Activated CD4-positive, alpha-beta T cell treated with anti-CD3 and anti-CD28 coated beads, Interleukin-2, amount 10 ng/mL, durations not matched to agents 7 days and 5 days (primary cell): ENCODE measurements around the gene KRT16. TPM values are rescaled to one million over a fixed set of nuclear protein-coding genes. Genes with fewer than 3 reads are reported as not detected.
"Not testable (repeated sequence)": the region's sequence is repeated elsewhere in the genome, so short reads cannot be mapped to it uniquely, and the experiment has no call there.

Experiments used
- CTCF ChIA-PET: fragments of 350-600 bp; sonication (Branson Sonifier 250); formaldehyde crosslinking; loops from one replicate; lab custom pipeline; 2021; ENCODE audit warnings: antibody characterized with exemption; lab: Charles Lee
- POLR2A ChIA-PET: fragments of 350-600 bp; sonication (Branson Sonifier 250); formaldehyde crosslinking; loops from one replicate; lab custom pipeline; 2021; ENCODE audit warnings: antibody characterized with exemption; lab: Charles Lee
- DNase-seq: peaks from one replicate; pipeline ENCODE4 v3.0.0-alpha.2; 2020
- H3K27ac Mint-ChIP-seq: one replicate; pipeline ENCODE4 v1.8.0; 2021; ENCODE audit warnings: mild to moderate bottlenecking, moderate library complexity, mixed read lengths
- H3K27me3 Mint-ChIP-seq: one replicate; pipeline ENCODE4 v1.8.0; 2021; ENCODE audit warnings: mixed read lengths
- H3K36me3 Mint-ChIP-seq: one replicate; pipeline ENCODE4 v1.8.0; 2021; ENCODE audit warnings: low read depth, mixed read lengths
- H3K4me1 Mint-ChIP-seq: one replicate; pipeline ENCODE4 v1.8.0; 2021; ENCODE audit warnings: mixed read lengths
- H3K4me3 Mint-ChIP-seq: one replicate; pipeline ENCODE4 v1.8.0; 2021; ENCODE audit warnings: mild to moderate bottlenecking, moderate library complexity, mixed read lengths
- H3K9me3 Mint-ChIP-seq: one replicate; pipeline ENCODE4 v1.8.0; 2021; ENCODE audit warnings: mixed read lengths
- total RNA-seq, 2 experiments: library from RNA; stranded (reverse); gene quantifications; one replicate each; pipeline ENCODE4 v1.2.3, GENCODE V29; 2021

The KRT16 gene
- total RNA-seq, 2 experiments from 2014 or later = not detected

DNA sequence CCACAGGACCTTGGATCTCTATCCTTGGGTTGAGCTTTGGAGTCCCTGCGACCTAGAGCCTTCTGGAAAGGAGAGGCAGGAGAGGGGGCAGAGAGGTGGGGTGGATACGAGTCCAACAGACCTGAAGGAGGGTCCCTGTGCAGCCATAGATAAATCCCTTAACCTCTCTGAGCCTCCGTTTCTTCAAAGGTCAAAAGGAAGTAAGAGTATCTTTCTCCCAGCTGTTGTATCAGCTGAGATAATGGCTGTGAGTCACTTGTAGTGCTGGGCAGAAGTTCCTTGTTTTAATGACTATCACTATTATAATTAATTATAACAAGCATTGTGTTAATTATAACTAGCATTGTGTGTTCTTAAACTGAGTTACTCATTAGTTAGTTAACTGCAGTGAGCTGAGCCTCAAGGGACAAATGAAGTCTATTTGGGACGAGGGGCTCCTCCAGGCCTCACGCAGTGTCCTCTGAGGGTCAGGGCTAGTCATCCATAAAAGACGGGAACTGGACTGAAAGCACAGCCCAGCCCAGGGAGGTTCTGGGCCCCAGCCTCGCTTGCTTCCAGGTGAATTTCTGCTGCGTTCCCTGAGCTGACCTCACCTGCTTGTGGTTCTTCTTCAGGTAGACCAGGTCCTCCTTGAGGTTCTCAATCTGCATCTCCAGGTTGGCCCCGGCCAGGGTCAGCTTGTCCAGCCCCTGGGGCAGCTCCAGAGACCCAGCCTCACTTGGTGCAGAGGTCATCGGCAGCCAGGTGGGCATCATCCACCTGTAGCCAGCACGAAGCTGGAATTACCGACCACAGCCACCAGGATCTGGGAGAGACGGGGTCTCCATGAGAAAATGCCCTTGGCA lies 17.5 kb upstream of the KRT16 start:
- POLR2A ChIA-PET = no interaction called here
- H3K4me1 Mint-ChIP-seq = no peaks in the 10 kb centered on the region
- H3K4me3 Mint-ChIP-seq = no peak overlapping the region
- H3K9me3 Mint-ChIP-seq = no peaks in the 10 kb centered on the region
- H3K27me3 Mint-ChIP-seq = no peaks in the 10 kb centered on the region
- CTCF ChIA-PET = no interaction called here
- no peak for DNase-seq
- no peak overlapping the region for H3K27ac Mint-ChIP-seq
- H3K36me3 Mint-ChIP-seq = no peaks in the 10 kb centered on the region

GRCh38 chr17:41629316-41629715 lies 16.7 kb upstream of the KRT16 start:
- Mint-ChIP-seq H3K4me1 (no peaks in the 10 kb centered on the region), H3K27ac (no peak overlapping the region), H3K36me3 (no peaks in the 10 kb centered on the region), H3K27me3 (no peaks in the 10 kb centered on the region), H3K4me3 (no peak overlapping the region), H3K9me3 (no peaks in the 10 kb centered on the region)
- ChIA-PET POLR2A (no interaction called here), CTCF (interaction anchor here (0.6 kb wide), 1 partner anchor 893 kb away, joined by 3 read pairs; no protein-coding TSS in a partner anchor)
- DNase-seq = no peak

GRCh38 chr17:41628621-41629255 lies 16.2 kb upstream of the KRT16 start:
- not testable (repeated sequence) for H3K27ac Mint-ChIP-seq

GRCh38 chr17:41628073-41628370 lies 15.5 kb upstream of the KRT16 start:
- H3K9me3 Mint-ChIP-seq, H3K27me3 Mint-ChIP-seq, H3K4me3 Mint-ChIP-seq, H3K27ac Mint-ChIP-seq, H3K4me1 Mint-ChIP-seq, DNase-seq, H3K36me3 Mint-ChIP-seq, POLR2A ChIA-PET: not testable (repeated sequence)
- CTCF ChIA-PET = interaction anchor here (1.1 kb wide), 1 partner anchor 21 kb away, joined by 4 read pairs; no protein-coding TSS in a partner anchor

More at GRCh38 chr17:41628621-41629255, 16.2 kb upstream of the KRT16 start:
- POLR2A ChIA-PET, H3K4me1 Mint-ChIP-seq, H3K9me3 Mint-ChIP-seq, H3K36me3 Mint-ChIP-seq, DNase-seq, H3K27me3 Mint-ChIP-seq, H3K4me3 Mint-ChIP-seq: not testable (repeated sequence)
- CTCF ChIA-PET = interaction anchor here (0.6 kb wide), 1 partner anchor 893 kb away, joined by 3 read pairs; no protein-coding TSS in a partner anchor

GRCh38 chr17:41627316-41628072 lies 14.9 kb upstream of the KRT16 start:
- Mint-ChIP-seq H3K4me1 (no peaks in the 10 kb centered on the region), H3K27ac (no peak overlapping the region), H3K4me3 (no peak overlapping the region), H3K9me3 (no peaks in the 10 kb centered on the region), H3K36me3 (no peaks in the 10 kb centered on the region), H3K27me3 (no peaks in the 10 kb centered on the region)
- ChIA-PET POLR2A (no interaction called here), CTCF (interaction anchor here (1.1 kb wide), 1 partner anchor 21 kb away, joined by 4 read pairs; no protein-coding TSS in a partner anchor)
- no peak for DNase-seq

- DNase-seq, POLR2A ChIA-PET, H3K4me1 Mint-ChIP-seq, H3K9me3 Mint-ChIP-seq, H3K27me3 Mint-ChIP-seq, H3K4me3 Mint-ChIP-seq, H3K36me3 Mint-ChIP-seq, H3K27ac Mint-ChIP-seq: not testable (repeated sequence)
- CTCF ChIA-PET = interaction anchor here (0.9 kb wide), 1 partner anchor 36 kb away, joined by 3 read pairs; no protein-coding TSS in a partner anchor
Observed at GRCh38 chr17:41626914-41627295, 14.3 kb upstream of the KRT16 start.

- H3K36me3 Mint-ChIP-seq, H3K27me3 Mint-ChIP-seq, H3K4me3 Mint-ChIP-seq, H3K9me3 Mint-ChIP-seq, H3K27ac Mint-ChIP-seq, POLR2A ChIA-PET, DNase-seq, H3K4me1 Mint-ChIP-seq: not testable (repeated sequence)
- CTCF ChIA-PET = interaction anchor here (0.9 kb wide), 1 partner anchor 36 kb away, joined by 3 read pairs; no protein-coding TSS in a partner anchor
Observed at GRCh38 chr17:41626028-41626913, 13.7 kb upstream of the KRT16 start.

DNA sequence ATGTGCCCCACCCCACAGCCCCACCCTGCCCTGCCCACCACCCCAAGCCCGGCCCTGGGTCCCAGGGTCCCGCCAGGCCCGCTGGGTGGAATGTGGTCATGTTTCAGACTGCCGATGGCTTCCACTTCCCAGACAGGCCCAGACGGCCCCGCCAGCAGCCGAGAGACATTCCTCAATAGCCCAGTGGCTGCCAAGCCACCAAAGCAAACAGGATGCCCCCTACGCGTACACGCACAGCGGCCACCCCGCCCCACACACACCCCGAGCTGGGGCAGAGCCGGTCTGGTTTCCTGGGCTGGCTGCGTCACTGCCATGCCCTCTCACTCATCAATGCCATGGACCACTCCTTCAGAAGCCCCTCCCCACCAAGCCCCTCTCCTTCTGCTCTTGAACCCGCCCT lies 13.0 kb upstream of the KRT16 start:
- H3K27ac Mint-ChIP-seq = no peak overlapping the region
- ChIA-PET POLR2A (no interaction called here), CTCF (no interaction called here)
- H3K4me3 Mint-ChIP-seq = no peak overlapping the region
- no peak for DNase-seq
- no peaks in the 10 kb centered on the region for H3K9me3 Mint-ChIP-seq
- H3K4me1 Mint-ChIP-seq = no peaks in the 10 kb centered on the region
- no peaks in the 10 kb centered on the region for H3K27me3 Mint-ChIP-seq
- H3K36me3 Mint-ChIP-seq = no peaks in the 10 kb centered on the region

- H3K27ac Mint-ChIP-seq = no peak within 1 kb of the TSS
- POLR2A ChIA-PET = no interaction called here
- CTCF ChIA-PET = interaction anchor here (1.2 to 1.3 kb wide), 2 partner anchors 24 to 38 kb away, joined by 3 to 5 read pairs; no protein-coding TSS in a partner anchor
- H3K36me3 Mint-ChIP-seq = no peaks in the 10 kb centered on the region
- no peaks in the 10 kb centered on the region for H3K9me3 Mint-ChIP-seq
- no peaks in the 10 kb centered on the region for H3K4me1 Mint-ChIP-seq
- no peak for DNase-seq
- H3K27me3 Mint-ChIP-seq = no peaks in the 10 kb centered on the region
- no peak within 1 kb of the TSS for H3K4me3 Mint-ChIP-seq
Observed at GRCh38 chr17:41624208-41625101, 11.9 kb upstream of the KRT16 start, which contains the start of gene KRT17. Gene KRT17, minus strand, starts transcription at chr17:41624575. Its CDS starts 66 bp downstream, at chr17:41624509.

GRCh38 chr17:41623184-41623861 lies 10.8 kb upstream of the KRT16 start:
- H3K27ac Mint-ChIP-seq, H3K36me3 Mint-ChIP-seq, H3K4me1 Mint-ChIP-seq, H3K27me3 Mint-ChIP-seq, DNase-seq, H3K4me3 Mint-ChIP-seq, H3K9me3 Mint-ChIP-seq, POLR2A ChIA-PET: not testable (repeated sequence)
- CTCF ChIA-PET = interaction anchor here (1.2 to 1.8 kb wide), 3 partner anchors 25 to 74 kb away, joined by 3 to 6 read pairs (median 5); no protein-coding TSS in a partner anchor
